HG03103 (cell line): Measurements from ENCODE around the gene TMEM79.

Source experiments
- ATAC-seq: cut with Tn5 transposase; IDR thresholded peaks from one replicate; pipeline ENCODE4 v1.9.1; 2021; ENCODE audit warnings: low read depth; ENCODE audit not compliant: unreplicated experiment

TMEM79 gene, protein sequence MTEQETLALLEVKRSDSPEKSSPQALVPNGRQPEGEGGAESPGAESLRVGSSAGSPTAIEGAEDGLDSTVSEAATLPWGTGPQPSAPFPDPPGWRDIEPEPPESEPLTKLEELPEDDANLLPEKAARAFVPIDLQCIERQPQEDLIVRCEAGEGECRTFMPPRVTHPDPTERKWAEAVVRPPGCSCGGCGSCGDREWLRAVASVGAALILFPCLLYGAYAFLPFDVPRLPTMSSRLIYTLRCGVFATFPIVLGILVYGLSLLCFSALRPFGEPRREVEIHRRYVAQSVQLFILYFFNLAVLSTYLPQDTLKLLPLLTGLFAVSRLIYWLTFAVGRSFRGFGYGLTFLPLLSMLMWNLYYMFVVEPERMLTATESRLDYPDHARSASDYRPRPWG

DNA sequence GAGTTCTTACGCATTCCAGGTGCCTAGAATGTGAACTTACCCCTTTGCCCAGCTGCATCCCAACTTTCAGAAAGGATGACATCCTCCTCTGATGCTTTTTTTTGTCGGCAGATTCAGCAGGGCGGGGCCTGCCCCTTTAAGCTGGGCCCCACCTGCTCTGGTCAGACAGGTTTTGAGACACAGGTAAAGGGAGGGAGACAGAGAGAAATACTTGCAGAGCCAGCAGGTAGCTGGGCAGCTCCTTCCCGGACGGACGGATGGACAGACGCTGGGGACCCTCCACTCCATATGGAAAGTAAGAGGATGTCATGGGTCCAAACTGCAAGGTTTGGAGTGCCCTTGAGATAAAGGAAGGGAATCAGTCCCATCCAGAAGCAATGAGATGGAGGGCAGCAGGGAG is at the start of gene TMEM79:
TMEM79 (plus strand) TSS at position 214 of the 400 bp plus-strand sequence. CDS start 902 bp downstream, outside the sequence.
- ATAC-seq, result no peak

DNA sequence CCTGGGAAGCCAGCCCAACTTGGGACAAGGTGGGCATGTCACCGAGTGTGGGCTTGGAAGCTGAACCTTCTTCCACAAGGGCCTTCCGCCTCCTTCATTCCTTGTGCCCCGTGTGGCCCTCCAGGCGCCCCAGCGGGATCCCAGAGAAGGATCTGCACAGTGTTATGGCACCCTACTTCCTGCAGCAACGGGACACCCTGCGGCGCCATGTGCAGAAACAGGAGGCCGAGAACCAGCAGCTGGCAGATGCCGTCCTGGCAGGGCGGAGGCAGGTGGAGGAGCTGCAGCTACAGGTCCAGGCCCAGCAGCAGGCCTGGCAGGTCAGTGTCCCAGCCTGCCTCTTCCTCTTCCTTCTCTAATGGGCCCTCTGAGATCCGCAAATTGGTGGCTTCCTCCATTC is 48.0 kb upstream of the TMEM79 start:
- ATAC-seq, result no peak

DNA sequence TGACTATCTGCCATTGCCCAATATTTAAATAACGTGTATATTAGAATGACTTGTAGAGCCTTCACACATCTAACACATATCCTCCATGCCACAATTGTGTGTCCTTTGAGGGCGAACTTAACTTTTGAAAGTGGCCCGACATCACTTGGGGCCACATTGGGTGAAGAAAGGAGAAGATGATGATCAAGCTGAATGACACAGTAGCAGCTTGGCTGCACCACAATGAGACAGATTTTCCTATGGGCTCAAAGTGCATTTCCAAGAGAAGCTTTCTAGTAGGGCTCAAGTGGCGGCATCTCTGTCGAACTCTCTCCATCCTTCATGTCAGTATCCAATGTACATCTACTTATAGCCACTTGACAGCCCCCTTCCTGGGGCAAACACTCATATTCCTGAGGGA is 45.9 kb upstream of the TMEM79 start:
- ATAC-seq, result no peak

DNA sequence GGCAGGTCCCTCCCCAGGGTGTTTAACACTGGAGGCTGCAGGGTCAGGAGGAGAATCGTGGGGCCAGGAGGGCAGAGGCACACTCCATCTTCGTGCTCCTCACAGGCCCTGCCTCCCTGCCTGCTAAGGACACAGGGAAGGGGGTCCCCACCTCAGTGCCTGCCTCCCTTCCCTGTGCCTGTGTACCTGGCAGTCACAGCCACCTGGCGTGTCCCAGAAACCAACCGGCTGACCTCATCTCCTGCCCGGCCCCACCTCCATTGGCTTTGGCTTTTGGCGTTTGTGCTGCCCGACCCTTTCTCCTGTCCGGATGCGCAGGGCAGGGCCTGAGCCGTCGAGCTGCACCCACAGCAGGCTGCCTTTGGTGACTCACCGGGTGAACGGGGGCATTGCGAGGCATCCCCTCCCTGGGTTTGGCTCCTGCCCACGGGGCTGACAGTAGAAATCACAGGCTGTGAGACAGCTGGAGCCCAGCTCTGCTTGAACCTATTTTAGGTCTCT is 42.8 kb upstream of the TMEM79 start:
- ATAC-seq, result no peak

DNA sequence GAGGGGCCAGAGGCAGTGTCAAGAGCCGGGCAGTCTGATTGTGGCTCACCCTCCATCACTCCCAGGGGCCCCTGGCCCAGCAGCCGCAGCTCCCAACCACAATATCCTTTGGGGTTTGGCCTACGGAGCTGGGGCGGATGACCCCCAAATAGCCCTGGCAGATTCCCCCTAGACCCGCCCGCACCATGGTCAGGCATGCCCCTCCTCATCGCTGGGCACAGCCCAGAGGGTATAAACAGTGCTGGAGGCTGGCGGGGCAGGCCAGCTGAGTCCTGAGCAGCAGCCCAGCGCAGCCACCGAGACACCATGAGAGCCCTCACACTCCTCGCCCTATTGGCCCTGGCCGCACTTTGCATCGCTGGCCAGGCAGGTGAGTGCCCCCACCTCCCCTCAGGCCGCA is 42.2 kb upstream of the TMEM79 start, which contains the start of gene BGLAP:
BGLAP (plus strand) TSS at position 259 of the 400 bp plus-strand sequence; CDS start at position 307, 48 bp downstream.
- no peak for ATAC-seq

DNA sequence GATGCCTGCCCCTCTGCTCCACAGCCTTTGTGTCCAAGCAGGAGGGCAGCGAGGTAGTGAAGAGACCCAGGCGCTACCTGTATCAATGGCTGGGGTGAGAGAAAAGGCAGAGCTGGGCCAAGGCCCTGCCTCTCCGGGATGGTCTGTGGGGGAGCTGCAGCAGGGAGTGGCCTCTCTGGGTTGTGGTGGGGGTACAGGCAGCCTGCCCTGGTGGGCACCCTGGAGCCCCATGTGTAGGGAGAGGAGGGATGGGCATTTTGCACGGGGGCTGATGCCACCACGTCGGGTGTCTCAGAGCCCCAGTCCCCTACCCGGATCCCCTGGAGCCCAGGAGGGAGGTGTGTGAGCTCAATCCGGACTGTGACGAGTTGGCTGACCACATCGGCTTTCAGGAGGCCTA is 41.4 kb upstream of the TMEM79 start:
- no peak for ATAC-seq

DNA sequence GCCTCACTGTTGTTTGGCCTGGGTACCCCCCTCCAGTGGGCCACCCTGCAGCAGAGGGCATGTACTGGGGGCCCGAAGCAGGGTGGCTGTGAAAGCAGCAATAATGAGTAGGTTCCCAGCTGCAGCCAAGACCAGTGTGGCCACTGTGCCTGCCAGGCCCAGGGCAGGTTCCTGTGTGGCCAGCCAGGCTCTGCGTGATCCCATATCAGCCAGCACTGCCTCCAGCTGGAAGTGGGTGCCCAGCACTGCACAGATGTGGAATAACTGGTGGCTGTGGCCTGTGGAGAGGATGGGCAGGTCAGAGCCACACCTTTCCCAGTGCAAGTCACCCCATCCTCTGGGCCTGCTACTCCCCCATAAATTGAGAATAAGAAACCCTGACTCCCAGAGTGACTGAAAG is 40.0 kb upstream of the TMEM79 start:
- no peak for ATAC-seq

DNA sequence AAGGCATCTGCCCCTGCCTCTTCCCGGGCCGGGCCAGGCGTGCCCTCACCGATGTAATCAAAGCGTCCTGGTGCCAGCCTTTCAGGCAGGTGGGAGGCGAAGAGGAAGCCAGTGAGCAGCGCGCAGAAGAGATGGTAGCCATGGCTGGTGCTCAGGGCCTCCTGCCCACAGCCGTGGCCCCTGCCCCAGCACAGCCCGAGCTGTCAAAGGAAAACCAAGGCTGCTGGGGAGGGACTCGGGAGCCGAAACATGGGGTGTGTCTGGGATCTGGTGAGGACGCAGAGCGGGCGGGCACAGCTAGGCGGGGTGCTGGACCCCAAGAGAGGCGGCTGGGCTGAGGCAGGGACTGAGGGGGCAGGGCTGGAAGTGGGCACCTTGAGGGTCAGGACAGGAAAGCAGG is 39.4 kb upstream of the TMEM79 start:
- ATAC-seq, result no peak

DNA sequence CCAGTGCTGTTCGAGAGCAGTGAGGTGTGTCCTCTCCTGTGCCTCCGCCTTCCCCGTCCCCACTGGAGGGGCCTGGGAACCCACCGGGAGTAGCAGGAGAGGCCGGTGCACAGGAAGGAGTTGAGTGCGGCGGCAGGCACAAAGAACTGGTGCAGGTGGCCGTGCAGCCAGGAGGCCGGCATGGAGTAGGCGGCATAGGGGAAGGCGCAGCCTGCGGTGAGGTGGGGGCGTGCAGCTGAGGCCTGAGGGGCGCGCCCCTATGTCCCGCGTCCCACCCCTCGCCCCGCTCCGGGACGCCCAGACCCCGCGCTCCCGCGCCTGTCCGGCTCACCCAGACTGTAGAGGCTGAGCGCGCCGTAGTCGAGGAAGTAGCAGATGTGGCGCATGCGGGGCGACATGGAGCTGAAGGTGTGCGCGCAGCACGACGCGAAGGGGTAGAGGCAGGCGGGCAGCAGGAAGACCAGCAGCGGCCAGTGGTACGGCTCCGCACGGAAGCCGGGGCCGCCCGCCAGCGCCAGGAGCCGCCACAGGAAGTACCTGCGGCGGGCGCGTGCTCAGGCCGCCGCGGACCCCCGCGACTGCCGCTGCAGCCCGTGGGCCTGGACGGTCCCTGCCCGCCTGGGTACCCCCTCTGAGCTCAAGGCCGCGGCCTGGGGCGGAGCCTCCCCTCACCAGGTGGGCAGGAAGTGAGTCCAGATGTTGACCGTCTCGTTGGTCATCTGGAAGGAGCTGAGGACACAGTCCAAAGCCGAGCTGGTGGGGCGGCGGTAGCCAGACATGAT is 38.5 kb upstream of the TMEM79 start:
- no peak for ATAC-seq

DNA sequence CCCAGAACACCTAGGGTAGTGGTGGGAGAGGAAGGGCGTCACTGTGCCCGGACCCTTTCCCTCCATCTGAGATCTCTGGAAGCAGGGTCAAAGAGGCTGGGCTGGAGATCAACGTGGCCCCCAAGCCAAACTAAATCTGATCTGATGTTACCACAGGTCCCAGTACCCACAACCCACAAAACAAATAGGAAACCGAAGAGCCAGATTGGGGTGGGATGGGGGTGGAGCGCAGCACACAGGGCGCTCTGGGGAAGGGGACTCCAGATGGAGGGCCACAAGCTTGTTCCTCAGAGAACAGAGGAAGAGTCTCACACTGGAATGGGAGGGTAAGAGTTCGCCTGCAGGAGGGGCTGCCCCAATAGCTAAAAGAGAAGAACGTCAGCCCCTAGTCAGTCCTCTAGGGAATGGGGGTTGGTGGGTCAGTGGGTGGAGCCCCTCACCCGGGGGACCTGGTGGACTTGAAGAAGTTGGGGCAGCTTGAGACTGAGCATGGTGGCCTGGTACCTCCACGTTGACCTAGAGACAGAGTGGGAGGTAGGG is 37.8 kb upstream of the TMEM79 start:
- no peak for ATAC-seq

DNA sequence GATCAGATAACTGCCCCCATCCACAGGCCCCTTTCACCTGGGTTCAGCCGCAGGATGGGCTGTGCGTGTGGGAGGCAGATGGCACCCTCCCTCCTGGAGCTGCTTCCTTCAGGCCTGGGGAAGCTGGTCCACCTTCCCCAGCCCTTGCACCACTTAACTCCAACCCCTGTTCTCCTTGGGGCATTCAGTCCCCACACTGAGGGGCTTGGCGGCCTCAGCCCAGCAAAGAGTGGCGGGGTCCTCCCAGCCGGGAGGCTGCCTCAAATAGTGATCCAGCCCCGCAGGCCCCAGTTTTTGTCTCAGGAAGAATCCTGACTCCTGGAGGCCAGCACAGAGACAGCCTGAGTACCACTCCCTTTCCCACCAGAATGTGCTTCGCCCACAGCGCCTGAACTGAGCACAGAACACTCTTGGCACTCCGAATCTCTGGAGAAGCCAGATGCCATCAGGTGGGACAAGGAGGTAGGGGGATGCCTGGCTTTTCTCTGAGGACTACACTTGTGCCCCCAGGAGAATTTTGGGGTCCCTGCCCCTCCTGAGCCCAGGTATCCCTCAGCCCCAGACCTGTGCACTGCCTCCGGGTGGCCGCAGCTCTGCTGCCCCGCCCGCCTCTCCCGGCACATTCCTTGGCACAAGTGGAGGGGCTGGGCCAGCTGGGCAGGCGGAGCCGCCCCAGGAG is 37.2 kb upstream of the TMEM79 start:
- ATAC-seq, result no peak

DNA sequence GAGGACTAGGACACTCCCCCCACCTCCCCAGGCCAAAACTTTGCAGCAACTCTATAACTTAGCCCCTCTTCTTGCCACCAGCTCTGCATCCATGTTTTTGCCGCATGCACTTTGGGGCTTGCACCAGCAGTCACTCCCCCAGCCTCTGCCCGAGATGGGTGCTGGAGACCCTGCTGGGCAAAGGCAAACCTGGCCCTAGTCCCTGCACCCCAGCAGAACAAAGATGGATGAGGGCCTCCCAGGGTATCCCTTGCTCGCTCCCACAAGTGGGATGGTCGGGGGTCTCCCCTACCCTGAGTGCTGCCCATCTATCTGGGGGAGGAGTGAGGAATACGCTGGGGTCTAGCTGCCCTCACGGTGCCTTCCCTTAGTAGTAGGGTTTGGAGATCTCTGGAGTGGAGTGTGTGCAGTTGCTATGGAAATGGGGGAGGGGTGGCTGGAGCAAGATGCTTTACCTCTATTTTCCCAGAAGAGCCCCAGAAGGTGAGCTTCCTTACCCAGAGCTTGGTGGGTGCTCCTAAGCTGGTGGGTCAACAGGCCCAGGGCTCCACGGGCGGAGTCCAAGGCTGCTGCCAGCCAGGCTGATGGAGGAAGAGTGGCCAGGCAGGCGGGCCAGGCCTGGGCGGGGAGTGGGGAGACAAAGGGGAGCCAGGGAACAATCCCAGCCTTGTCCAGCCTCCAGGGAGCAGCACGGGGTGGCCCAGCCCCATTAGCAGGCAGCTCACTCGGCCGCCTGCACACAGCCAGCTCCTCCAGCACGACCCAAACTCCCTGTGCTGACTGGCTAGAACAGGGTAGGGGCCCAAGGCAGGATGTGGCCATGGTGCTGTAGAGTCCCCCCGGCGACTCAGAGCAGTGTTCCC is 36.4 kb upstream of the TMEM79 start, which contains the start of gene PAQR6:
PAQR6 (minus strand) TSS at position 597 of the 863 bp plus-strand sequence. CDS start 1,325 bp downstream, outside the sequence.
- no peak for ATAC-seq

DNA sequence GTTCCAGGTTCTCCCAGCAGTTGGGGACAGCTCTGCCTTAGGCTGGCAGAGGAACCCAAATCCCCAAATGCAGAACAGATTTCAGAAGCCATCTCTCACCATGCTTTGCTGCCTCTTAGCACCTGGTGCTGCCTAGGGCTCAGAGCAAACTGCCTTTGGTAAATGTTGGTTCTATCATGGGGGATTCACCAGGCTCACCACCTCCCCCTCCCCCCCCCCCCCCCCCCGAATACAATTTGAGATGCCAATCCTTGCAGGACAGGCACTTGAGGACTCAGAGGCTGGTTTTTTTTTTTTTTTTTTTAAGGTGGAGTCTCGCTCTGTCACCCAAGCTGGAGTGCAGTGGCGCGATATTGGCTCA is 35.8 kb upstream of the TMEM79 start:
- ATAC-seq, result no peak

DNA sequence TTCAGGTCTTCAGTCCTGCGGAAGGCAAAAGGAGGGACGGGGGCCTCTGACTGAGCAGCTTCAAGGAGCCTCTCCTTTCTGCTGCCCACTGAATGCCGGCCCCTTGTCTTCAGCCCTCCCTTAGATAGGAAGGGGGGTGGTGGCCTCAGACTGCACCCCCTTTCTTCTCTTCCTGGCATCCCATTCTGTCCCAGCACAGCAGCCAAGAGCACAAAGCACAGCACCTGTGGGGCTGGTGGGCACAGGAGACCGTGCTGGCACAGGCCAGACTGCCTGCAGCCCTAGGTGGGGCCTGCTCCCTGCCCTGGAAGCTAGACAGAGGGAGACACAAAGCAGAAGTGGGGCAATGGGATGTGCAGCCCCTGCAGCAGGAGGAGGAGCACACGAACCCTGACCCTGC is 34.5 kb upstream of the TMEM79 start:
- no peak for ATAC-seq

DNA sequence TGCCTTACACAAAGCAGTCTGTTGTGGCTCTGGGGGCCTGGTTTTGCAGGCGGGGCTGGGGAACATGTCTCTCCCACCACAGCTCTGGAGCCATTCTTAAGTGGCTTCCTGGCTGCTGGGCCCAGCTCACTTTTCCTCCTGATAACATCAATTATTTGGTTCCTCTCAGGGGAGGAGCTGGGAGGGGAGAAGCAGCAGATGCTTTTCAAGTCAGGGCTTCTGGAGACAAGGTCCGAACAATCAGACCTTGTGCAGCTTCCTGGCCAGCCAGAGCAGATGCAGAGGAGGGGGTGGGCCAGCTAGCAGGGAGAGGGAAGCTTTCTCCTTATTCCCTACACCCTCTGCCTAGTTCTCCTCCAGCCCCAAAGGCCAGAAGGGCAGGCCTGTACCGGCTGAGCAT is 32.6 kb upstream of the TMEM79 start:
- ATAC-seq, result no peak

DNA sequence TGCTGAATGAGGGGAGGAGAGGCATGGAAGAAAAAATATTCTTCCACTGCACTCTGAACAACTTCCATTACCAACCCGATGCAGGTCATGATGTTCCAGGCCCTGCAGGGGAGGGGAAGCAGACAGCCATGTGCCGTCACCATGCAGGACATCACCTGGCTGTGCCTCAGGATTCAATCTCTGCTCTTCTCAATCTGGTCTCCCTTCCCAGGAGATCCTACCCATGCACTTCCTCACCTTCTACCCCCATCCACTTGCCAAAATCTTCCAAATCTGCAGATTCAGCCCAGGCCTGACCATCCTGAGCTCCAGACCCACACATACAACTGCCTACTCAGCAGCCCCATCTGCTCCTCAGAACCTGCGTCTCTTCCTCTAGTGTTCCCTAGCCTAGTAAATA is 30.5 kb upstream of the TMEM79 start:
- no peak for ATAC-seq

DNA sequence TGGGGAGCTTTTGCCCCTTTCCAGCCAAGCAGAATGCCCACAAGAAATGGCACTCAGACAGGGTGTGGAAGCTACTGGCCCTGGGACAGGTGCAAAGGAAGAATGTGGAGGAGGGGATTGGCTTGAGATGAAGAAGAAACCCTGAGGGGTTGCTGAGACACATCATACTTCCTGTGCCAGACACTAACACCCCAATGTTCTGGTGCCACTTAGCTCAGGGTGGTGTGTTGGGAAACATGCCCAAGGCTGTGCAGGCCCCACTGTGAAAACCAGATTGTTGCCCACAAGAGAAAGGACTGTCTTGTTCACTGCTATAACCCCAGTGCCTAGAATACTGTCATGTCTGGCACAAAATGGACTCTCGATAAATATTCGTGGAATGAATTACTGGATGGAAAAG is 26.4 kb upstream of the TMEM79 start:
- ATAC-seq, result no peak

DNA sequence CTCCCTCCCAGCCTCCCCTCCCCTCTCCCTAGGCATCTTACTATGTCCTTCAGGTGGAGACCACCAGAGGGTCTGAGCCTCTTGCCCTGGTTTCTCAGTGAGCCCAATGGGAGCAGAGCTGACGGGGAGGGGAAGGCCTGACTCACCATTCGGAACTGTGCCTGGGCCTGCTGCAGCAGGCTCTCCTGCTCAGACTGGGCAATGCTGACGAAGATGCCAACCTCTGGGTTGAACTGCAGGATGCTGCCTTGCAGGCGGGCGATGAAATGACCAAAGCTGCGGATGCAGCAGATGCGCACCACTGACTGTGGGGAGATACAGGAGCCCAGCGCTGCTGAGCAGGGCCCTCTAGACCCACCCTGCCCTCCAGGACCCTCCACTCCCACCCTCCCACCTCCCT is 25.3 kb upstream of the TMEM79 start:
- no peak for ATAC-seq

DNA sequence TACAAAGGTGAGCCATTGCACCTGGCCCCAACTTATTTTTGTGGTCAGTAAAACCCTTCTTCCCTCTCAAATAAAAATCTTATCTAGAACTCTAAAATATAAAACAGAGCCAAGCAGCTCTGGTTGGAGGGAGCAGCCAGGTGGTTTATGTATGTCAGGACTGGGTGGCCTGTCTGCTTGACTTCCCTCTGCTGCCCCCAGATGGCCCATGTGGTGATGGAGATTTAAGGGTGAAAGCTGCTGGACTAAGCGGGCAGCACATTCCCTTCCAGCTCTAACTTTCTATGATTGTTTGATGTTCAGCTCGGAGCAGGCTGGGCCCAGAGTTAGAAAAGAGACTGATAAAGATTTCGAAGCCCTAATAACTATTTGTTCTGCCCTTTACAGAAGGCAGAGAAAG is 24.3 kb upstream of the TMEM79 start:
- ATAC-seq, result no peak

DNA sequence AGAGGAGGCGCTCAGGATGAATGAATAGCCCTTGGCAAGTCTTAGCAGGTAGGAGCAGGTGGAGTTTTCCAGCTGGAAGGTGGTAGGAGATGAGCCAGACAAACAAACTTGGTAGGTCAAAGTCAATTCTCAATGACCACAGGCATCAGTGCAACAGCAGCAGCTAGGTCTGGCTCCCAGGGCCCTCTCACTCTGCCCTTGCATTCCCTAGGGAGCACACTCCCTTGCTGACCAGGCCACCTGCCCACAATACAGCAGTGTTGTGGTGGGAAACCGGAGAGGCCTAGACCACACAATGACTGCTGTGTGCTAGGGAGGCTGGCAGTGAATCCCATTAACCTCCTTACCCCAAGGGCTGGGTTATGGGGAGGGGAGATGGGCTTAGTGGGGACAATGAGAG is 23.2 kb upstream of the TMEM79 start:
- no peak for ATAC-seq
